Ishikawa (cell line): ENCODE data around the gene SLX9.

Source experiments
- CEBPB ChIP-seq: IDR thresholded peaks from 2 replicates; pipeline ENCODE4 v1.6.1; 2012
- FOXM1 ChIP-seq: IDR thresholded peaks from 2 replicates; pipeline ENCODE4 v1.6.1; 2012; ENCODE audit warnings: low read depth, borderline replicate concordance
- MAX ChIP-seq: IDR thresholded peaks from 2 replicates; pipeline ENCODE4 v1.6.1; 2012
- NFIC ChIP-seq: IDR thresholded peaks from 2 replicates; pipeline ENCODE4 v1.6.1; 2012
- RAD21 ChIP-seq: IDR thresholded peaks from 2 replicates; pipeline ENCODE4 v1.6.1; 2012; ENCODE audit warnings: low read depth
- TCF12 ChIP-seq: IDR thresholded peaks from 2 replicates; pipeline ENCODE4 v1.6.1; 2012; ENCODE audit warnings: low read depth

- TF ChIP-seq RAD21: no peak
- TF ChIP-seq TCF12: no peak
- TF ChIP-seq MAX: no peak
- TF ChIP-seq CEBPB: no peak
- no peak for TF ChIP-seq NFIC
- TF ChIP-seq FOXM1: no peak
These were observed 30.3 kb downstream of the SLX9 start for GRCh38 chr21:44969931-44970755.
